Prostate gland (tissue), 2 donors: ENCODE data around the gene ARID3B. TPM values are rescaled to one million over a fixed set of nuclear protein-coding genes. Genes with fewer than 3 reads are reported as not detected.
"Not testable (repeated sequence)": the region's sequence is repeated elsewhere in the genome, so short reads cannot be mapped to it uniquely, and the experiment has no call there.

ENCODE experiments used
- DNase-seq: peaks from one replicate; pipeline ENCODE4 v3.0.0-alpha.2; 2019; ENCODE audit warnings: low spot score
- H3K27ac ChIP-seq, 2 donors: fragments of 200-600 bp; sonication (generic); 2 replicates each; pipeline ENCODE4 v1.5.1; 2017 to 2019
- H3K27me3 ChIP-seq: fragments of 200-600 bp; sonication (generic); replicated peaks from 2 replicates; pipeline ENCODE4 v1.5.1; 2019; ENCODE audit not compliant: insufficient read depth
- H3K36me3 ChIP-seq, 2 donors: fragments of 200-600 bp; sonication (generic); 1 replicate in 1 of 2; 2 replicates in 1 of 2; pipeline versions ENCODE4 v1.5.1 to v1.8.1; 2017 to 2019
- H3K4me1 ChIP-seq: fragments of 200-600 bp; sonication (generic); replicated peaks from 2 replicates; pipeline ENCODE4 v1.5.1; 2019
- H3K4me3 ChIP-seq, 2 donors: fragments of 200-600 bp; sonication (generic); 2 replicates each; pipeline ENCODE4 v1.5.1; 2017 to 2019
- H3K9me3 ChIP-seq: fragments of 200-600 bp; sonication (generic); 2 replicates; pipeline ENCODE4 v1.5.1; 2017
- POLR2A ChIP-seq: fragments of 450-650 bp; IDR thresholded peaks from one replicate; pipeline ENCODE4 v1.6.1; 2016; ENCODE audit warnings: antibody characterized with exemption, mild to moderate bottlenecking
- POLR2AphosphoS5 ChIP-seq: sonication (generic); formaldehyde crosslinking; IDR thresholded peaks from one replicate; pipeline ENCODE4 v1.6.1; 2017; ENCODE audit warnings: antibody characterized with exemption
- WGBS: methylation state at CpG from one replicate; pipeline ENCODE4 v1.1.5; 2018; 5-methylcytosine and 5-hydroxymethylcytosine counted together
- intact Hi-C: fragments of 100-400 bp; cut with DNase I; formaldehyde crosslinking; loops from one replicate; pipeline ENCODE4 v1.14.2; 2022
- total RNA-seq, 2 donors: library from RNA; depleted of rRNA; stranded (reverse); fragments of >200 nt; gene quantifications; one replicate each; pipeline ENCODE4 v1.1.0, GENCODE V29; 2016
- TF ChIP-seq, protein P1 (sequence below), 4 experiments: fragments of 200-600 bp in 2 of 4; fragments of 450-650 bp in 2 of 4; sonication (generic) in 2 of 4; IDR thresholded peaks; 1 replicate in 3 of 4; 2 replicates in 1 of 4; pipeline ENCODE4 v1.5.1; 2016 to 2019; ENCODE audit warnings: antibody characterized with exemption in 4 of 4, mild to moderate bottlenecking in 2 of 4, moderate library complexity in 2 of 4

ARID3B gene
- total RNA-seq, 2 donors from 2014 or later = 5.1 to 36.7 TPM

DNA sequence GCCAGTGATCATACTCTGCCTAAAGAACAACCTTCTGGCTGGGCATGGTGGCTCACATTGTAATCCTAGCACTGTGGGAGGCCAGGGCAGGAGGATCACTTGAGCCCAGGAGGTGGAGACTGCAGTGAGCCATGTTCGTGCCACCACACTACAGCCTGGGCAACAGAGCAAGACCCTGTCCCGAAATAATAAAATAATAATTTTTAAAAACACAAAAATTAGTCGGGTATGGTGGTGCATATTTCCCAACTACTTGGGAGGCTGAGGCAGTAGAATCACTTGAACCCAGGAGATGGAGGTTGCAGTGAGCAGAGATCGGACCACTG, 34.5 kb upstream of the ARID3B start:
- Histone ChIP-seq H3K4me3 (no peak overlapping the region), H3K27me3 (no peaks in the 10 kb centered on the region), H3K27ac (no peak overlapping the region), H3K36me3 (no peaks in the 10 kb centered on the region), H3K4me1 (no peaks in the 10 kb centered on the region), H3K9me3 (no peaks in the 10 kb centered on the region)
- TF ChIP-seq POLR2AphosphoS5 (no peak), POLR2A (no peak)
- TF ChIP-seq, protein P1, sequence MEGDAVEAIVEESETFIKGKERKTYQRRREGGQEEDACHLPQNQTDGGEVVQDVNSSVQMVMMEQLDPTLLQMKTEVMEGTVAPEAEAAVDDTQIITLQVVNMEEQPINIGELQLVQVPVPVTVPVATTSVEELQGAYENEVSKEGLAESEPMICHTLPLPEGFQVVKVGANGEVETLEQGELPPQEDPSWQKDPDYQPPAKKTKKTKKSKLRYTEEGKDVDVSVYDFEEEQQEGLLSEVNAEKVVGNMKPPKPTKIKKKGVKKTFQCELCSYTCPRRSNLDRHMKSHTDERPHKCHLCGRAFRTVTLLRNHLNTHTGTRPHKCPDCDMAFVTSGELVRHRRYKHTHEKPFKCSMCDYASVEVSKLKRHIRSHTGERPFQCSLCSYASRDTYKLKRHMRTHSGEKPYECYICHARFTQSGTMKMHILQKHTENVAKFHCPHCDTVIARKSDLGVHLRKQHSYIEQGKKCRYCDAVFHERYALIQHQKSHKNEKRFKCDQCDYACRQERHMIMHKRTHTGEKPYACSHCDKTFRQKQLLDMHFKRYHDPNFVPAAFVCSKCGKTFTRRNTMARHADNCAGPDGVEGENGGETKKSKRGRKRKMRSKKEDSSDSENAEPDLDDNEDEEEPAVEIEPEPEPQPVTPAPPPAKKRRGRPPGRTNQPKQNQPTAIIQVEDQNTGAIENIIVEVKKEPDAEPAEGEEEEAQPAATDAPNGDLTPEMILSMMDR (IDR thresholded peaks at IDR 0.05) = no peak
- no peak for DNase-seq
- intact Hi-C loops = no loop called here
- WGBS = 95% methylated on average over 4 of the region's 4 CpGs

DNA sequence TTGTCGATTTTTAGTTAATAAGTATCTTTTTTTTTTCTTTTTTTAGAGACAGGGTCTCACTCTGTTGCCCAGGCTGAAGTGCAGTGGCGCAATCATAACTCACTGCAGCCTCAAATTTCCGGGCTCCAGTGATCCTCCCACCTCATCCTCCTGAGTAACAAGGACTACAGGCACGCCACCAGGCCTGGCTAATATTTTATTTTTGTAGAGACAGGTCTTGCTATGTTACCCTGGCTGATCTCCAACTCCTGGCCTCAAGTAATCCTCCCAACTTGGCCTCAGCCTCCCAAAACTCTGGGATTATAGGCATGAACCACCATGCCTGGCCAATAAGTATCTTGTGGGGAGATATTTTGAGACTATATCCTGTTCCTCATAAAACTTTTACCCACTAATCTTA, 29.4 kb upstream of the ARID3B start:
- TF ChIP-seq, protein P1 (IDR thresholded peaks at IDR 0.05) = no peak
- TF ChIP-seq POLR2AphosphoS5 (no peak), POLR2A (no peak)
- Histone ChIP-seq H3K4me1 (no peaks in the 10 kb centered on the region), H3K27ac (no peak overlapping the region), H3K36me3 (no peaks in the 10 kb centered on the region), H3K4me3 (no peak overlapping the region), H3K9me3 (no peaks in the 10 kb centered on the region), H3K27me3 (no peaks in the 10 kb centered on the region)
- intact Hi-C loops = no loop called here
- WGBS = 80% methylated on average over 4 of the region's 4 CpGs
- no peak for DNase-seq

DNA sequence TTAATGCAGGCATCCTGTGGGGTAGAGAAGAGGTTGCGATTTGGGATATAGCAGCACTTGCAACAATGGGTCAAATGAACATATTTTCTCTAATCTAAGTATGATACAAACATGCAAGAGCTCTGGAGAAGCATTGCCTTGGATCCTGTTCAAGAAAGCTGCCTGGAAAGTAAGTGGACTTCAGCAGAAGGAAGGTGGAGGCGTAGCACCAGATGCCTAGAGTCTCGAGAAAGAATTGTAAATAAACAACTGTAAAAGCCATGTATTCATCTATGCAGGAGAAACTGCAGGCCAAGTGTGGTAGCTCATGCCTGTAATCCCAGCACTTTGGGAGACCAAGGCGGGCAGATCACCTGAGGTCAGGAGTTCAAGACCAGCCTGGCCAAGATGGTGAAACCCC, 27.0 kb upstream of the ARID3B start:
- H3K36me3 ChIP-seq, H3K4me3 ChIP-seq, DNase-seq, H3K27me3 ChIP-seq, H3K9me3 ChIP-seq, intact Hi-C loops, H3K4me1 ChIP-seq, H3K27ac ChIP-seq: not testable (repeated sequence)
- 78% methylated on average over 4 of the region's 4 CpGs for WGBS

DNA sequence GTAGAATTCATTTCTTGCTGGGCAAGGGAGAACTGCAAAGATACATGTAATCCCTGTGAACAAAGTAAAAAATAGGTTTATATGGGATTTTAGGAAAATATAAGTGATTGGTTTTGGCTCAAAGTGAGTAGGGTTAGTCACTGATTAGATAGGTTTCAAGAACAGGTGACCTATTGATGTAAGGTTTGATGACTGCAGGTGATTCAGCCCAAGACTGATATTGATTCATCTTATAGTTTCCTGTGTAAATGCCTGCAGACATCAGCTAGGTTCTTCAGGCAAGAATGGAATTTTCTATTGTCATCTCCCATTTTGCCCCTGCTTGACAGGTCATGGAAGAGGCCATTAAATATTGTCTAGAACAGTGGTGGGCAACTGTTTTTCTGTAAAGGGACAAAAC, 23.9 kb upstream of the ARID3B start:
- Histone ChIP-seq H3K9me3 (no peaks in the 10 kb centered on the region), H3K36me3 (no peaks in the 10 kb centered on the region), H3K27ac (no peak overlapping the region), H3K4me3 (no peak overlapping the region), H3K4me1 (no peaks in the 10 kb centered on the region), H3K27me3 (no peaks in the 10 kb centered on the region)
- intact Hi-C loops = no loop called here
- TF ChIP-seq, protein P1 (IDR thresholded peaks at IDR 0.05) = no peak
- TF ChIP-seq POLR2A (no peak), POLR2AphosphoS5 (no peak)
- no peak for DNase-seq

DNA sequence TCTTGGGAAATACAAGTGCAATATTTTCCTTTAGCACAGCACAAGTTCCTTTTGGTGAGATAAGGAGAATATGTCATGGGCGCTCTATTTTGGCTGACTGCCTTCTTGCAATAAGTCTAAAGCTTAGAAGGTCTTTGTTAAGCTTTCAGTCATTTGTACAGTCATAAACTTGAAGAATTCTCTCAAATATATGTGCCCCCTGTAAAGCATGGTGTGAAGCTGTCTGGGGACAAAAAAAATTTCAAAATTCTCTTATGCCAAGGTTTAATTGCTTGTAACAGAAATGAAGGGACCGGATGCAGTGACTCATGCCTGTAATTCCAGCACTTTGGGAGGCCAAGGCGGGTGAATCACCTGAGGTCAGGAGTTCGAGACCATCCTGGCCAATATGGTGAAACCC, 21.7 kb upstream of the ARID3B start:
- H3K27me3 ChIP-seq = no peaks in the 10 kb centered on the region
- H3K4me1 ChIP-seq = no peaks in the 10 kb centered on the region
- no peaks in the 10 kb centered on the region for H3K9me3 ChIP-seq
- H3K4me3 ChIP-seq = no peak overlapping the region
- no peaks in the 10 kb centered on the region for H3K36me3 ChIP-seq
- TF ChIP-seq POLR2AphosphoS5 (no peak), POLR2A (no peak)
- TF ChIP-seq, protein P1 (IDR thresholded peaks at IDR 0.05) = no peak
- WGBS = 87% methylated on average over 4 of the region's 4 CpGs
- DNase-seq = no peak
- intact Hi-C loops = no loop called here
- H3K27ac ChIP-seq = no peak overlapping the region

DNA sequence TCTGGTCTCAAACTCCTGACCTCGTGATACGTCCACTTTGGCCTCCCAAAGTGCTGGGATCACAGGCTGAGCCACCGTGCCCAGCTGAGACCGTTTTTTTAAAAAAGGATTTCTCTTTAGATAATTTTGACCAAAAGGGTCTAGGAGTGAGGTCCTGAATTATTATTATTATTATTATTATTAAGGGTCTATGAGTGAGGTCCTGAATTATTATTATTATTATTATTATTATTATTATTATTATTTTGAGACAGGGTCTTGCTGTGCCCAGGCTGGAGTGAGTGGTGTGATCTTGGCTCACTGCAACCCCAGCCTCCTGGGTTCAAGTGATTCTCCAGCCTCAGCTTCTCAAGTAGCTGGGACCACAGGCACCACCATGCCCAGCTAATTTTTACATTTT, 20.6 kb upstream of the ARID3B start:
- intact Hi-C loops = no loop called here
- Histone ChIP-seq H3K9me3 (no peaks in the 10 kb centered on the region), H3K27ac (no peak overlapping the region), H3K27me3 (no peaks in the 10 kb centered on the region), H3K36me3 (no peaks in the 10 kb centered on the region), H3K4me1 (no peaks in the 10 kb centered on the region), H3K4me3 (no peak overlapping the region)
- no peak for DNase-seq
- TF ChIP-seq POLR2AphosphoS5 (no peak), POLR2A (no peak)
- TF ChIP-seq, protein P1 (IDR thresholded peaks at IDR 0.05) = no peak
- WGBS = 97% methylated on average over 4 of the region's 4 CpGs
